ENCODE results near the gene DECR2.
A peak's percentile ranks its signal among the peaks of the same experiment; 100 is the strongest.

The DECR2 gene

DNA sequence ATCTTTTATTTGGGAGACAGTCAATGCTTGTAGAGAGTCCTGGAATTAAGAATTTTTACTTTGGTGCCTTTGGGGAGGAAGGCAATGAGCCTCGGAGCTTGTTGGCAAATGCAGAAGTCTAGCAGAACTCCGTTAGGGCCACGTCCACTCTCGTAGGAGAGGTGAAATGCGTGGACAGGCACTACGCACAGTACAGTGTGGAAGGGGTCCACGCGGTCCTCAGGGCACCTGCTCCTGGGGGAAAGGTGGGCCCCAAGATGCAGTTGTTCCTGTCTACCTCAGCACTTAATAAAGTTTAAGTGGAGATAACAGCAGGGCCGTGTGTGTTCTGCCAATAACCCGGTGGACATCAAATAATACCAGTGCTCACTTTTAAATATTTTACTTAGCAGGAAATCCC lies 25.6 kb downstream of the DECR2 start:
- no peak for DNase-seq (ENCODE audit: low spot score in 2 of 2)
- peaks cover 45% of the 10 kb centered on the region for H3K4me1 Mint-ChIP-seq
- no peaks in the 10 kb centered on the region for H3K9me3 Mint-ChIP-seq
- no peaks in the 10 kb centered on the region for H3K27me3 Mint-ChIP-seq
- H3K27ac Mint-ChIP-seq (ENCODE audit: low read depth) = peak overlapping the region; percentile 62
- peak overlapping the region; percentile 81 for H3K4me3 Mint-ChIP-seq
- peaks cover 10% of the 10 kb centered on the region for H3K36me3 Mint-ChIP-seq (ENCODE audit: insufficient read depth)
- no peak for ATAC-seq (replicated peaks; ENCODE audit: extremely low read depth, poor library complexity, severe bottlenecking)

- Mint-ChIP-seq H3K4me1 (peaks cover 41% of the 10 kb centered on the region), H3K36me3 (ENCODE audit: insufficient read depth) (peaks cover 13% of the 10 kb centered on the region), H3K27me3 (no peaks in the 10 kb centered on the region), H3K9me3 (no peaks in the 10 kb centered on the region), H3K4me3 (no peak overlapping the region), H3K27ac (ENCODE audit: low read depth) (no peak overlapping the region)
- ATAC-seq (replicated peaks; ENCODE audit: extremely low read depth, poor library complexity, severe bottlenecking) (no peak), DNase-seq (ENCODE audit: low spot score in 2 of 2) (no peak)
Measured at GRCh38 chr16:430904-431303, 29.2 kb downstream of the DECR2 start.

DNA sequence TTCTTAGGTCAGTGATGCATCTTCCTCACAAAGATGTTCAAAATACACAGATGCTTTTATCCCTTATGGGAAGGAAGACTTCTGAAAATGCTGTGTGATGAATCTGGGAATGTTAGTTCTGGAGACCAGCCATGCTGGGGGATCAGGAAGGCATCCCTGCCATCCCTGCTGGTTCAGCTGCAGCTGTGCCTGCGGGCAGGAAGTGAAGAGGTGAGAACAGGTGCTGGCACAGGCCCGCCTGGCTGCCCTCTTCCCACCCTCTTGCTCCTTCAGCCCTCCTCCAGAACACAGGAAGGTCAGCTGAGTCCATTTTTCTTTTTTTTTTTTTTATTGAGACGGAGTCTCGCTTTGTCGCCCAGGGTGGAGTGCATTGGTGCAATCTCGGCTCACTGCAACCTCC lies 38.9 kb downstream of the DECR2 start:
- DNase-seq (ENCODE audit: low spot score in 2 of 2) (no peak), ATAC-seq (replicated peaks; ENCODE audit: extremely low read depth, poor library complexity, severe bottlenecking) (no peak)
- no peak overlapping the region for H3K4me3 Mint-ChIP-seq
- no peak overlapping the region for H3K27ac Mint-ChIP-seq (ENCODE audit: low read depth)
- H3K36me3 Mint-ChIP-seq (ENCODE audit: insufficient read depth) = peaks cover 2% of the 10 kb centered on the region
- peaks cover 10% of the 10 kb centered on the region for H3K4me1 Mint-ChIP-seq
- H3K9me3 Mint-ChIP-seq = no peaks in the 10 kb centered on the region
- H3K27me3 Mint-ChIP-seq = no peaks in the 10 kb centered on the region

DNA sequence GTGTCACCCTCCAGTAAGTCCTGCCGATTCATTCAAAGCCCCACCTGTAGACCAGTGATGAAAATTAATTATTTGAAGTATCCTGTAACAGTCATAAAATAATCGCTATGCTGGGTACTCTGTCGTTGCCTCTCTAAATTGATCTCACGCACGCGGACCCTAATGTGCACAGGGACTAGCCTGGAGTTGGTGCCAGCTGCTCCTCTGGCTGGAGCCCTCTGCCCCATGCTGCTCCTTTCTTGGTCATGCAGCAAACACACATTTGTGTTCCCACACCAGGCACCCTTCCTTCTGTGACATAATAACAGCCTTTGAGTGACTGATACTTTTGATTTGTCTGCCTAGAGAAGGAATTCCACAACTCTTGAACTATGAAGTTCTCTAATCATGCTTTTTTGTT lies 39.8 kb downstream of the DECR2 start:
- DNase-seq (ENCODE audit: low spot score in 2 of 2) (no peak), ATAC-seq (replicated peaks; ENCODE audit: extremely low read depth, poor library complexity, severe bottlenecking) (no peak)
- Mint-ChIP-seq H3K4me3 (no peak overlapping the region), H3K4me1 (peaks cover 10% of the 10 kb centered on the region), H3K27ac (ENCODE audit: low read depth) (no peak overlapping the region), H3K36me3 (ENCODE audit: insufficient read depth) (peaks cover 2% of the 10 kb centered on the region), H3K9me3 (no peaks in the 10 kb centered on the region), H3K27me3 (no peaks in the 10 kb centered on the region)

- H3K27ac Mint-ChIP-seq (ENCODE audit: low read depth) = no peak overlapping the region
Measured at GRCh38 chr16:442976-443375, 41.3 kb downstream of the DECR2 start.

DNA sequence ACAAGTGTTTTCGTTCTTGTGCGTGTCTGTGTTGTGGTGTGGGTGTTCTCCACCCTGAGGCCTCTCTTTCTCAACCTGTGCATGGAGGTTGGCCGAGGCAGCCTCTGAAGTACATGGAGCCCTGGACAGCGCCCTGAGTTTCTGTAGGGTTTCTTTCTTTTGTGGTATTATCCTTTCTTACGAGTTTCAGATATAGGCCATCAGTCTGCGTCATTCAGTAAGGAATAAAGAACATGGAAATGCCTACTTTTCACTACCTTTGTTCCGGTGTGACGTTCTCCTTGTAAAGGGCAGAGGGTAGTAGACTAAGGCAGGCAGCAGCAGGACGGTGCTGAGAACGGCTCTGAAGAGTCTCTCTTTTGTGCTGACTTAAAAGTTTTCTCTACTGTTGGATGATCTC lies 42.3 kb downstream of the DECR2 start:
- Mint-ChIP-seq H3K27ac (ENCODE audit: low read depth) (no peak overlapping the region), H3K4me1 (peaks cover 10% of the 10 kb centered on the region), H3K27me3 (no peaks in the 10 kb centered on the region), H3K36me3 (ENCODE audit: insufficient read depth) (peaks cover 3% of the 10 kb centered on the region), H3K4me3 (no peak overlapping the region), H3K9me3 (no peaks in the 10 kb centered on the region)
- no peak for DNase-seq (ENCODE audit: low spot score in 2 of 2)
- ATAC-seq (replicated peaks; ENCODE audit: extremely low read depth, poor library complexity, severe bottlenecking) = no peak

More at GRCh38 chr16:442976-443375, 41.3 kb downstream of the DECR2 start:
- Mint-ChIP-seq H3K4me1 (peaks cover 10% of the 10 kb centered on the region), H3K36me3 (ENCODE audit: insufficient read depth) (peaks cover 2% of the 10 kb centered on the region), H3K27me3 (no peaks in the 10 kb centered on the region), H3K9me3 (no peaks in the 10 kb centered on the region), H3K4me3 (no peak overlapping the region)
- DNase-seq (ENCODE audit: low spot score in 2 of 2) = no peak
- no peak for ATAC-seq (replicated peaks; ENCODE audit: extremely low read depth, poor library complexity, severe bottlenecking)

- H3K9me3 Mint-ChIP-seq = no peaks in the 10 kb centered on the region
- DNase-seq (ENCODE audit: low spot score in 2 of 2) (no peak), ATAC-seq (replicated peaks; ENCODE audit: extremely low read depth, poor library complexity, severe bottlenecking) (no peak)
- no peak overlapping the region for H3K27ac Mint-ChIP-seq (ENCODE audit: low read depth)
- peaks cover 3% of the 10 kb centered on the region for H3K36me3 Mint-ChIP-seq (ENCODE audit: insufficient read depth)
- H3K4me3 Mint-ChIP-seq = no peak overlapping the region
- no peaks in the 10 kb centered on the region for H3K27me3 Mint-ChIP-seq
- peaks cover 5% of the 10 kb centered on the region for H3K4me1 Mint-ChIP-seq
Measured at GRCh38 chr16:445566-445965, 43.9 kb downstream of the DECR2 start.

GRCh38 chr16:450385-450784 lies 48.7 kb downstream of the DECR2 start:
- Mint-ChIP-seq H3K4me3 (no peak overlapping the region), H3K27me3 (no peaks in the 10 kb centered on the region), H3K4me1 (peaks cover 7% of the 10 kb centered on the region), H3K36me3 (ENCODE audit: insufficient read depth) (peaks cover 5% of the 10 kb centered on the region), H3K27ac (ENCODE audit: low read depth) (peak overlapping the region; percentile 46), H3K9me3 (no peaks in the 10 kb centered on the region)
- no peak for ATAC-seq (replicated peaks; ENCODE audit: extremely low read depth, poor library complexity, severe bottlenecking)
- no peak for DNase-seq (ENCODE audit: low spot score in 2 of 2)

GRCh38 chr16:450785-451512 lies 49.3 kb downstream of the DECR2 start:
- ATAC-seq (replicated peaks; ENCODE audit: extremely low read depth, poor library complexity, severe bottlenecking) = no peak
- DNase-seq (ENCODE audit: low spot score in 2 of 2) = no peak
- Mint-ChIP-seq H3K9me3 (no peaks in the 10 kb centered on the region), H3K4me3 (no peak overlapping the region), H3K27me3 (no peaks in the 10 kb centered on the region), H3K27ac (ENCODE audit: low read depth) (peak overlapping the region; percentile 61), H3K36me3 (ENCODE audit: insufficient read depth) (peaks cover 5% of the 10 kb centered on the region), H3K4me1 (peaks cover 7% of the 10 kb centered on the region)

GRCh38 chr16:454397-454940 lies 52.8 kb downstream of the DECR2 start:
- Mint-ChIP-seq H3K27me3 (no peaks in the 10 kb centered on the region), H3K36me3 (ENCODE audit: insufficient read depth) (peaks cover 2% of the 10 kb centered on the region), H3K4me1 (peaks cover 12% of the 10 kb centered on the region), H3K9me3 (no peaks in the 10 kb centered on the region), H3K27ac (ENCODE audit: low read depth) (no peak overlapping the region), H3K4me3 (no peak overlapping the region)
- ATAC-seq (replicated peaks; ENCODE audit: extremely low read depth, poor library complexity, severe bottlenecking) (no peak), DNase-seq (ENCODE audit: low spot score in 2 of 2) (no peak)

DNA sequence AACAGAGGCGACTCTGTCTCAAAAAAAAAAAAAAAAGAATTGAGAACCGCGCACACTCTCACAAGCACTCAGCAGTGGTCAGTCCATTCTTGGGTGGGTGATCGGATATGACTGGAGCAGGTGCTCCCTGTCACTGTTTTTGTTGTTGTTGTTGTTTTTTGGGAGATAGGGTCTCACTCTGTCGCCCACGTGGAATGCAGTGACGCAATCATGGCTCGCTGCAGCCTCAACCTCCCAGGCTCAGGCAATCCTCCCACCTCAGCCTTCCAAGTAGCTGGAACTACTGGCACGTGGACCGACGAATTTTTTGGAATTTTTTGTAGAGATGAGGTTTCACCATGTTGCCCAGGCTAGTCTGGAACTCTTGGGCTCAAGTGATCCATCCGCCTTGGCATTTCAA lies 53.8 kb downstream of the DECR2 start:
- H3K27me3 Mint-ChIP-seq = no peaks in the 10 kb centered on the region
- no peaks in the 10 kb centered on the region for H3K9me3 Mint-ChIP-seq
- H3K36me3 Mint-ChIP-seq (ENCODE audit: insufficient read depth) = peaks cover 2% of the 10 kb centered on the region
- peaks cover 12% of the 10 kb centered on the region for H3K4me1 Mint-ChIP-seq
- DNase-seq (ENCODE audit: low spot score in 2 of 2) (no peak), ATAC-seq (replicated peaks; ENCODE audit: extremely low read depth, poor library complexity, severe bottlenecking) (no peak)
- no peak overlapping the region for H3K27ac Mint-ChIP-seq (ENCODE audit: low read depth)
- no peak overlapping the region for H3K4me3 Mint-ChIP-seq

- Mint-ChIP-seq H3K27me3 (no peaks in the 10 kb centered on the region), H3K27ac (ENCODE audit: low read depth) (no peak overlapping the region), H3K4me3 (no peak overlapping the region), H3K36me3 (ENCODE audit: insufficient read depth) (peaks cover 7% of the 10 kb centered on the region), H3K4me1 (peaks cover 12% of the 10 kb centered on the region), H3K9me3 (no peaks in the 10 kb centered on the region)
- no peak for DNase-seq (ENCODE audit: low spot score in 2 of 2)
- no peak for ATAC-seq (replicated peaks; ENCODE audit: extremely low read depth, poor library complexity, severe bottlenecking)
Measured at GRCh38 chr16:456891-457483, 55.3 kb downstream of the DECR2 start.

DNA sequence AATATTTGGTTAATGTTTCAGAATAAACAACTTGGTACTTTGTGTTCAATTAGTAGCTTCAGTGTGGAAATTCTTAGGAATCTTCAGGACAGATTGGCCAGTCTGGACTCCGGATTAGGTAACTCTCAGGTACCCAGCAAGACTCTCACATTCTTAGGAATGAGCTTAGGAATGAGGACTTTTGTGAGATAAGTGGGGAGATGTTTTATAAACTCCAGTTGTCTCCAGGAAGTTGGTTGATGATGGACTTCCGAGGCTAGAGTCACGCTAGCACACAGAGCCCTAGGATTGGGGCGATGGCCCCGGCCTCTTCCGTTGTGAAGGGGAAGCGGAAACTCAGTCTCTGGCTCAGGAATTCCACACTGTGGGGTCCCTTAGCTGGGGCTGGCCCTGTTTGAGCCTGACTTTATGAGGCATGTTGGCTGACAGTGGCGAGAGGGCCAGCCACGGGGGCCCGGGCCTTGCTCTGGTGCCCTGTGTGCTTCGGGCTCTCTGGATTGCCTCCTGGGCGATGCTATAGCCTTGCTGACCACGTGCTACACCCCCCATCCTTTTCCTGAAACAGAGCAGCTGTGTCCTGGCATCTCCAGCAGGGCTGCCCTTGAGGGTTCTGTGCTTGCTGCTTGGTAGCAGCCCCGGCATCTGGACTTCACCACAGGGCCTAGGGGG lies 56.2 kb downstream of the DECR2 start:
- DNase-seq (ENCODE audit: low spot score in 2 of 2) = no peak
- ATAC-seq (replicated peaks; ENCODE audit: extremely low read depth, poor library complexity, severe bottlenecking) = no peak
- Mint-ChIP-seq H3K9me3 (no peaks in the 10 kb centered on the region), H3K4me3 (no peak overlapping the region), H3K27me3 (no peaks in the 10 kb centered on the region), H3K27ac (ENCODE audit: low read depth) (no peak overlapping the region), H3K4me1 (peaks cover 12% of the 10 kb centered on the region), H3K36me3 (ENCODE audit: insufficient read depth) (peaks cover 8% of the 10 kb centered on the region)
